Measurements from ENCODE around the gene PLXDC1.
"Not testable (repeated sequence)": the region's sequence is repeated elsewhere in the genome, so short reads cannot be mapped to it uniquely, and the experiment has no call there.

- TF ChIP-seq ZSCAN31 (CRISPR knock-in tag; IDR thresholded peaks at IDR 0.05; ENCODE audit: low read depth); MAX (IDR thresholded peaks at IDR 0.05); RFXAP (CRISPR knock-in tag; IDR thresholded peaks at IDR 0.05; ENCODE audit: borderline replicate concordance); TCF7 (IDR thresholded peaks at IDR 0.05; ENCODE audit: low read depth); ZBTB21 (CRISPR knock-in tag; IDR thresholded peaks at IDR 0.05); EP300 (IDR thresholded peaks at IDR 0.05; ENCODE audit: low read depth in 2 of 2, low read length in 2 of 2); EP300 (CRISPR knock-in tag; IDR thresholded peaks at IDR 0.05; ENCODE audit: borderline replicate concordance); ELF3 (CRISPR knock-in tag; IDR thresholded peaks at IDR 0.05); CTCF (CRISPR knock-in tag; IDR thresholded peaks at IDR 0.05); CEBPB (IDR thresholded peaks at IDR 0.05; ENCODE audit: borderline replicate concordance, low read depth, low read length); SP1 (IDR thresholded peaks at IDR 0.05); SP1 (CRISPR knock-in tag; IDR thresholded peaks at IDR 0.05); REST (IDR thresholded peaks at IDR 0.05; ENCODE audit: borderline replicate concordance in 1 of 2, low read depth in 1 of 2, low read length in 2 of 2): not testable (repeated sequence)
Measured at GRCh38 chr17:39121919-39122318, 29.5 kb downstream of the PLXDC1 start.
